HT-29 (cell line): ENCODE measurements around the gene ATP2B3. TPM values are rescaled to one million over a fixed set of nuclear protein-coding genes. Genes with fewer than 3 reads are reported as not detected.

Source experiments
- DNase-seq: peaks from one replicate; pipeline ENCODE4 v3.0.0-alpha.2; 2015; ENCODE audit warnings: low spot score
- total RNA-seq: library from RNA; depleted of rRNA; stranded (reverse); fragments of >200 nt; shearing (Covaris generic); gene quantifications from 2 replicates; pipeline ENCODE4 v1.2.3, GENCODE V29; 2014

Gene ATP2B3
- total RNA-seq, 1 experiment from 2014 or later = not detected

GRCh38 chrX:153611298-153612095 lies 94.1 kb downstream of the ATP2B3 start:
- DNase-seq = no peak

GRCh38 chrX:153612413-153612812 lies 95.0 kb downstream of the ATP2B3 start:
- no peak for DNase-seq

- no peak for DNase-seq
Measured at GRCh38 chrX:153614818-153615217, 97.4 kb downstream of the ATP2B3 start.

- DNase-seq = no peak
Measured at GRCh38 chrX:153620576-153620975, 103.1 kb downstream of the ATP2B3 start.

- DNase-seq = no peak
Measured at GRCh38 chrX:153621949-153622598, 104.6 kb downstream of the ATP2B3 start.

GRCh38 chrX:153622661-153623309 lies 105.3 kb downstream of the ATP2B3 start:
- no peak for DNase-seq

- no peak for DNase-seq
Measured at GRCh38 chrX:153623310-153624029, 106.0 kb downstream of the ATP2B3 start.

GRCh38 chrX:153624196-153625091 lies 107.0 kb downstream of the ATP2B3 start:
- no peak for DNase-seq

GRCh38 chrX:153625271-153626024 lies 108.0 kb downstream of the ATP2B3 start:
- DNase-seq = no peak

GRCh38 chrX:153626025-153626633 lies 108.7 kb downstream of the ATP2B3 start:
- DNase-seq = no peak

- no peak for DNase-seq
Measured at GRCh38 chrX:153626863-153627674, 109.6 kb downstream of the ATP2B3 start.

GRCh38 chrX:153627675-153628111 lies 110.3 kb downstream of the ATP2B3 start:
- no peak for DNase-seq

- DNase-seq = no peak
Measured at GRCh38 chrX:153628129-153628528, 110.7 kb downstream of the ATP2B3 start.

GRCh38 chrX:153628665-153629064 lies 111.2 kb downstream of the ATP2B3 start:
- no peak for DNase-seq

- no peak for DNase-seq
Measured at GRCh38 chrX:153631346-153631745, 113.9 kb downstream of the ATP2B3 start.

- DNase-seq = no peak
Measured at GRCh38 chrX:153631907-153632594, 114.6 kb downstream of the ATP2B3 start.
